ENCODE measurements around the gene VPS11.

DNA sequence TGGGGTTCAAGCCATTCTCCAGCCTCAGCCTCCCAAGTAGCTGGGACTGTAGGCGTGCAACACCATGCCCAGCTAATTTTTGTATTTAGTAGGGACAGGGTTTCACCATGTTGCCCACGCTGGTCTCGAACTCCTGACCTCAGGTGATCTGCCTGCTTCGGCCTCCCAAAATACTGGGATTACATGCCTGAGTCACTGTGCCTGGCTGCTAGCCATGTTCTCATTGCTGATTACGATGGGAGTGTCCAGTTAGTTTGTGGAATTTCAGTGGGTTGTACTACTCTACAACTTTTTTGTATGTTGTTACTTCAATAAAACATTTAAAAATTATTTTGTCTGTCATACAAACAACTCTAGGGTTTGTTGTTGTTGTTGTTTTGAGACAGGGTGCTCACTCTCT lies 4.8 kb upstream of the VPS11 start:
- no peak for TF ChIP-seq POLR2A (IDR thresholded peaks at IDR 0.05)
- TF ChIP-seq, protein P1, sequence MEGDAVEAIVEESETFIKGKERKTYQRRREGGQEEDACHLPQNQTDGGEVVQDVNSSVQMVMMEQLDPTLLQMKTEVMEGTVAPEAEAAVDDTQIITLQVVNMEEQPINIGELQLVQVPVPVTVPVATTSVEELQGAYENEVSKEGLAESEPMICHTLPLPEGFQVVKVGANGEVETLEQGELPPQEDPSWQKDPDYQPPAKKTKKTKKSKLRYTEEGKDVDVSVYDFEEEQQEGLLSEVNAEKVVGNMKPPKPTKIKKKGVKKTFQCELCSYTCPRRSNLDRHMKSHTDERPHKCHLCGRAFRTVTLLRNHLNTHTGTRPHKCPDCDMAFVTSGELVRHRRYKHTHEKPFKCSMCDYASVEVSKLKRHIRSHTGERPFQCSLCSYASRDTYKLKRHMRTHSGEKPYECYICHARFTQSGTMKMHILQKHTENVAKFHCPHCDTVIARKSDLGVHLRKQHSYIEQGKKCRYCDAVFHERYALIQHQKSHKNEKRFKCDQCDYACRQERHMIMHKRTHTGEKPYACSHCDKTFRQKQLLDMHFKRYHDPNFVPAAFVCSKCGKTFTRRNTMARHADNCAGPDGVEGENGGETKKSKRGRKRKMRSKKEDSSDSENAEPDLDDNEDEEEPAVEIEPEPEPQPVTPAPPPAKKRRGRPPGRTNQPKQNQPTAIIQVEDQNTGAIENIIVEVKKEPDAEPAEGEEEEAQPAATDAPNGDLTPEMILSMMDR (IDR thresholded peaks at IDR 0.05): no peak
